HEK293 (cell line): ENCODE data around the gene CLTCL1.

Experiments
- CTCF ChIA-PET: fragments of 350-600 bp; formaldehyde crosslinking; extraction: SDS; loops from one replicate; lab custom pipeline; 2021; ENCODE audit warnings: antibody characterized with exemption; lab: Yijun Ruan, JAX
- POLR2A ChIA-PET: fragments of 300-600 bp; formaldehyde crosslinking; extraction: SDS; loops from one replicate; lab custom pipeline; 2020; ENCODE audit warnings: antibody characterized with exemption, inconsistent platforms; lab: Yijun Ruan, JAX
- H3K27ac ChIP-seq: fragments of 200-500 bp; sonication (Bioruptor generic); 2 replicates; pipeline ENCODE4 v1.5.1; 2014; ENCODE audit warnings: low read depth, low read length, control low read depth, inconsistent platforms; ENCODE audit errors: extremely low read depth
- H3K36me3 ChIP-seq, 2 experiments: fragments of 200-500 bp in 1 of 2; sonication (Bioruptor generic) in 1 of 2; 1 replicate in 1 of 2; 2 replicates in 1 of 2; pipeline ENCODE4 v1.5.1; 2014 to 2017; ENCODE audit warnings: inconsistent platforms in 2 of 2, low read length in 2 of 2; ENCODE audit not compliant: control insufficient read depth in 2 of 2, insufficient read depth in 1 of 2
- H3K4me1 ChIP-seq: fragments of 200-500 bp; sonication (Bioruptor generic); 2 replicates; pipeline ENCODE4 v1.5.1; 2014; ENCODE audit warnings: mild to moderate bottlenecking, low read length, inconsistent platforms; ENCODE audit not compliant: control insufficient read depth, insufficient read depth
- H3K4me3 ChIP-seq: 2 replicates; pipeline ENCODE4 v1.5.1; 2011; ENCODE audit warnings: low read depth, mild to moderate bottlenecking, control low read depth, low read length, moderate library complexity
- H3K9me3 ChIP-seq: fragments of 200-500 bp; sonication (Bioruptor generic); 2 replicates; pipeline ENCODE4 v1.5.1; 2014; ENCODE audit warnings: low read depth, low read length, inconsistent platforms; ENCODE audit not compliant: control insufficient read depth, insufficient read depth
- GLI4 ChIP-seq: fragments of 450-650 bp; formaldehyde crosslinking; IDR thresholded peaks from 2 replicates; pipeline ENCODE4 v1.5.1; 2016; ENCODE audit warnings: missing biosample characterization, missing genetic modification characterization
- HOXA7 ChIP-seq: sonication (generic); formaldehyde crosslinking; IDR thresholded peaks from 2 replicates; pipeline ENCODE4 v1.8.1; 2022; ENCODE audit warnings: missing genetic modification reagents, borderline replicate concordance
- KLF10 ChIP-seq: fragments of 450-650 bp; IDR thresholded peaks from 2 replicates; pipeline ENCODE4 v1.5.1; 2018; ENCODE audit warnings: missing biosample characterization, mild to moderate bottlenecking, missing genetic modification characterization
- KLF16 ChIP-seq: fragments of 450-650 bp; formaldehyde crosslinking; IDR thresholded peaks from 2 replicates; pipeline ENCODE4 v1.5.1; 2017; ENCODE audit warnings: missing biosample characterization, missing genetic modification characterization
- OVOL3 ChIP-seq: fragments of 450-650 bp; formaldehyde crosslinking; IDR thresholded peaks from 2 replicates; pipeline ENCODE4 v1.5.1; 2016; ENCODE audit warnings: missing biosample characterization, missing genetic modification characterization
- PRDM1 ChIP-seq: fragments of 450-650 bp; formaldehyde crosslinking; IDR thresholded peaks from 2 replicates; pipeline ENCODE4; 2016; ENCODE audit warnings: missing biosample characterization, missing genetic modification characterization
- YY2 ChIP-seq: fragments of 450-650 bp; formaldehyde crosslinking; IDR thresholded peaks from 2 replicates; pipeline ENCODE4 v1.5.1; 2016; ENCODE audit warnings: missing biosample characterization, missing genetic modification characterization
- ZBTB7A ChIP-seq: fragments of 450-650 bp; formaldehyde crosslinking; IDR thresholded peaks from 2 replicates; pipeline ENCODE4 v1.5.1; 2016; ENCODE audit warnings: low read depth, missing biosample characterization, missing genetic modification characterization
- ZFP37 ChIP-seq: fragments of 450-650 bp; formaldehyde crosslinking; IDR thresholded peaks from 2 replicates; pipeline ENCODE4 v1.5.1; 2016; ENCODE audit warnings: missing biosample characterization, missing genetic modification characterization
- ZFP69B ChIP-seq: fragments of 450-650 bp; formaldehyde crosslinking; IDR thresholded peaks from 2 replicates; pipeline ENCODE4 v1.5.1; 2016; ENCODE audit warnings: missing biosample characterization, missing genetic modification characterization
- ZNF114 ChIP-seq: fragments of 450-650 bp; formaldehyde crosslinking; IDR thresholded peaks from 2 replicates; pipeline ENCODE4 v1.5.0; 2017; ENCODE audit warnings: missing biosample characterization, missing genetic modification characterization
- ZNF132 ChIP-seq: fragments of 450-650 bp; formaldehyde crosslinking; IDR thresholded peaks from 2 replicates; pipeline ENCODE4 v1.5.1; 2017; ENCODE audit warnings: missing biosample characterization, missing genetic modification characterization, borderline replicate concordance
- ZNF133 ChIP-seq: fragments of 450-650 bp; formaldehyde crosslinking; IDR thresholded peaks from 2 replicates; pipeline ENCODE4 v1.5.1; 2016; ENCODE audit warnings: missing biosample characterization, missing genetic modification characterization
- ZNF184 ChIP-seq: fragments of 450-650 bp; IDR thresholded peaks from 2 replicates; pipeline ENCODE4 v1.5.1; 2018; ENCODE audit warnings: missing biosample characterization, mild to moderate bottlenecking, missing genetic modification characterization
- ZNF2 ChIP-seq: fragments of 450-650 bp; formaldehyde crosslinking; IDR thresholded peaks from 2 replicates; pipeline ENCODE4 v1.5.1; 2016; ENCODE audit warnings: missing biosample characterization, missing genetic modification characterization
- ZNF324 ChIP-seq: fragments of 450-650 bp; formaldehyde crosslinking; IDR thresholded peaks from 2 replicates; pipeline ENCODE4 v1.5.1; 2016; ENCODE audit warnings: missing biosample characterization, missing genetic modification characterization
- ZNF335 ChIP-seq: fragments of 450-650 bp; formaldehyde crosslinking; conservative IDR thresholded peaks from 2 replicates; pipeline ENCODE4 v1.5.1; 2016; ENCODE audit warnings: missing biosample characterization, missing genetic modification characterization
- ZNF350 ChIP-seq: fragments of 450-650 bp; formaldehyde crosslinking; IDR thresholded peaks from 2 replicates; pipeline ENCODE4 v1.5.0; 2017; ENCODE audit warnings: missing biosample characterization, mild to moderate bottlenecking, missing genetic modification characterization
- ZNF510 ChIP-seq: fragments of 450-650 bp; formaldehyde crosslinking; IDR thresholded peaks from 2 replicates; pipeline ENCODE4 v1.5.1; 2018; ENCODE audit warnings: mild to moderate bottlenecking, missing genetic modification characterization, missing biosample characterization; ENCODE audit not compliant: insufficient replicate concordance
- ZNF558 ChIP-seq: fragments of 450-650 bp; formaldehyde crosslinking; IDR thresholded peaks from 2 replicates; pipeline ENCODE4 v1.5.1; 2016; ENCODE audit warnings: missing biosample characterization, missing genetic modification characterization
- ZNF660 ChIP-seq: fragments of 450-650 bp; IDR thresholded peaks from 2 replicates; pipeline ENCODE4 v1.5.1; 2018; ENCODE audit warnings: missing biosample characterization, mild to moderate bottlenecking, missing genetic modification characterization
- ZNF701 ChIP-seq: fragments of 450-650 bp; formaldehyde crosslinking; IDR thresholded peaks from 2 replicates; pipeline ENCODE4 v1.5.1; 2016; ENCODE audit warnings: missing biosample characterization, missing genetic modification characterization
- ZSCAN16 ChIP-seq: fragments of 450-650 bp; formaldehyde crosslinking; IDR thresholded peaks from 2 replicates; pipeline ENCODE4 v1.5.1; 2016; ENCODE audit warnings: missing biosample characterization, missing genetic modification characterization
- ZSCAN23 ChIP-seq: fragments of 450-650 bp; formaldehyde crosslinking; IDR thresholded peaks from 2 replicates; pipeline ENCODE4 v1.5.1; 2016; ENCODE audit warnings: missing biosample characterization, missing genetic modification characterization
- TF ChIP-seq, protein P1 (sequence below): fragments of 450-650 bp; formaldehyde crosslinking; IDR thresholded peaks from 2 replicates; pipeline ENCODE4 v1.5.1; 2016; ENCODE audit warnings: missing biosample characterization, missing genetic modification characterization, borderline replicate concordance
- TF ChIP-seq, protein P2 (sequence below): fragments of 450-650 bp; formaldehyde crosslinking; IDR thresholded peaks from 2 replicates; pipeline ENCODE4 v1.5.1; 2016; ENCODE audit warnings: missing biosample characterization, missing genetic modification characterization
- TF ChIP-seq, protein P3 (sequence below): fragments of 450-650 bp; formaldehyde crosslinking; IDR thresholded peaks from 2 replicates; pipeline ENCODE4 v1.5.1; 2016; ENCODE audit warnings: missing biosample characterization, missing genetic modification characterization
- TF ChIP-seq, protein P4 (sequence below): fragments of 450-650 bp; formaldehyde crosslinking; IDR thresholded peaks from 2 replicates; pipeline ENCODE4 v1.5.1; 2017; ENCODE audit warnings: missing biosample characterization, missing genetic modification characterization
- TF ChIP-seq, protein P5 (sequence below): fragments of 450-650 bp; IDR thresholded peaks from 2 replicates; pipeline ENCODE4 v1.5.1; 2018; ENCODE audit warnings: missing biosample characterization, missing genetic modification characterization
- TF ChIP-seq, protein P6 (sequence below): fragments of 450-650 bp; formaldehyde crosslinking; IDR thresholded peaks from 2 replicates; pipeline ENCODE4 v1.5.1; 2017; ENCODE audit warnings: missing biosample characterization, missing genetic modification characterization

Gene CLTCL1

DNA sequence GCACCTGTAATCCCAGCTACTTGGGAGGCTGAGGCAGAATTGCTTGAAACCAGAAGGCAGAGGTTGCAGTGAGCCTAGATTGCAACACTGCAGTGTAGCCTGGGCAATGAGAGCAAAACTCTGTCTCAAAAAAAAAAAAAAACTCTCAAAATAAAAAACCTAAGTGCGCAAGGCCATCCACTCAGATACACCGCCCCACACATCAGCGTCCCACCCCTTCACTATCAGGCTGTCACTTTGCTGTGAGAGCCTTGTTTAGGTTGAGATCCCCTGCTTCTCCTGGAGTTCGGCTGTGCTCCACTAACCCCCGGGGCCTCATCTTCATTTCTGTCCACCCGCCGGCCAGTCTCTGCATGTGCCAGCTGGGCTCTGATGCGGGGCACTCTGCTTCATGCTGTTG is 125.1 kb downstream of the CLTCL1 start:
- no peak for TF ChIP-seq ZNF324 (tag by site-specific recombination)
- no peak for TF ChIP-seq OVOL3 (tag by site-specific recombination)
- no peak for TF ChIP-seq ZNF558
- no peak for TF ChIP-seq ZBTB7A
- TF ChIP-seq ZNF701, result no peak
- TF ChIP-seq ZNF350 (tag by site-specific recombination), result no peak
- TF ChIP-seq YY2 (tag by site-specific recombination), result no peak
- no peak for TF ChIP-seq ZNF335 (tag by site-specific recombination)
- TF ChIP-seq ZSCAN16 (tag by site-specific recombination), result no peak
- TF ChIP-seq ZNF2 (tag by site-specific recombination), result no peak
- no peak for TF ChIP-seq GLI4 (tag by site-specific recombination)
- TF ChIP-seq ZNF133 (tag by site-specific recombination), result no peak
- TF ChIP-seq, protein P1, sequence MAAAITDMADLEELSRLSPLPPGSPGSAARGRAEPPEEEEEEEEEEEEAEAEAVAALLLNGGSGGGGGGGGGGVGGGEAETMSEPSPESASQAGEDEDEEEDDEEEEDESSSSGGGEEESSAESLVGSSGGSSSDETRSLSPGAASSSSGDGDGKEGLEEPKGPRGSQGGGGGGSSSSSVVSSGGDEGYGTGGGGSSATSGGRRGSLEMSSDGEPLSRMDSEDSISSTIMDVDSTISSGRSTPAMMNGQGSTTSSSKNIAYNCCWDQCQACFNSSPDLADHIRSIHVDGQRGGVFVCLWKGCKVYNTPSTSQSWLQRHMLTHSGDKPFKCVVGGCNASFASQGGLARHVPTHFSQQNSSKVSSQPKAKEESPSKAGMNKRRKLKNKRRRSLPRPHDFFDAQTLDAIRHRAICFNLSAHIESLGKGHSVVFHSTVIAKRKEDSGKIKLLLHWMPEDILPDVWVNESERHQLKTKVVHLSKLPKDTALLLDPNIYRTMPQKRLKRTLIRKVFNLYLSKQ (tag by site-specific recombination), result no peak
- TF ChIP-seq ZFP69B, result no peak
- no peak for TF ChIP-seq PRDM1 (tag by site-specific recombination)
- TF ChIP-seq, protein P2, sequence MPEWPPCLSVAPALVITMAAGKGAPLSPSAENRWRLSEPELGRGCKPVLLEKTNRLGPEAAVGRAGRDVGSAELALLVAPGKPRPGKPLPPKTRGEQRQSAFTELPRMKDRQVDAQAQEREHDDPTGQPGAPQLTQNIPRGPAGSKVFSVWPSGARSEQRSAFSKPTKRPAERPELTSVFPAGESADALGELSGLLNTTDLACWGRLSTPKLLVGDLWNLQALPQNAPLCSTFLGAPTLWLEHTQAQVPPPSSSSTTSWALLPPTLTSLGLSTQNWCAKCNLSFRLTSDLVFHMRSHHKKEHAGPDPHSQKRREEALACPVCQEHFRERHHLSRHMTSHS (tag by site-specific recombination), result no peak
- TF ChIP-seq ZNF660 (tag by site-specific recombination), result no peak
- Histone ChIP-seq H3K4me1 (no peaks in the 10 kb centered on the region), H3K36me3 (no peaks in the 10 kb centered on the region), H3K9me3 (no peaks in the 10 kb centered on the region), H3K27ac (no peak overlapping the region), H3K4me3 (no peak overlapping the region)
- ChIA-PET CTCF (interaction anchor here (0.7 to 1.6 kb wide), 2 partner anchors 13 to 38 kb away, joined by 3 to 4 read pairs; partner anchors contain the start of gene SLC25A1), POLR2A (interaction anchor here (1.5 to 1.6 kb wide), 2 partner anchors 12 to 22 kb away, joined by 5 to 9 read pairs; partner anchors contain the start of genes ESS2 and SLC25A1)

DNA sequence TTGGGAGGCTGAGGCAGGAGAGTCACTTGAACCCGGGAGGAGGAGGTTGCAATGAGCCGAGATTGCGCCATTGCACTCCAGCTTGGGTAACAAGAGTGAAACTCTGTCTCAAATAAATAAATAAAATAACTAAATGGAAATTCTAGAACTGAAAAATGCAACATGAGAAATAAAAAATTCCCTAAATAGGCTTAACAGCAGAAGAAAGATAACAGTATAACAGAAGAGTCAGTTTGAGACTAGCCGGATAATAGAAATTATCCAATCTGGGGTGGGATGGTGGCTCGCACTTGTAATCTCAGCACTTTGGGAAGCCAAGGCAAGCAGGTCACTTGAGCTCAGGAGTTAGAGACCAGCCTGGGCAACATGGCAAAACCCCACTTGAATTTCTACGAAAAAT is 127.1 kb downstream of the CLTCL1 start:
- Histone ChIP-seq H3K27ac (no peak overlapping the region), H3K36me3 (no peaks in the 10 kb centered on the region), H3K9me3 (no peaks in the 10 kb centered on the region), H3K4me3 (no peak overlapping the region), H3K4me1 (no peaks in the 10 kb centered on the region)
- ChIA-PET CTCF (no interaction called here), POLR2A (interaction anchor here (0.7 kb wide), 1 partner anchor 132 kb away, joined by 3 read pairs; no protein-coding TSS in a partner anchor)
- TF ChIP-seq KLF16 (tag by site-specific recombination) (no peak), HOXA7 (CRISPR knock-in tag) (no peak), ZNF132 (tag by site-specific recombination) (no peak), ZNF184 (tag by site-specific recombination) (no peak), ZSCAN23 (no peak), ZNF324 (tag by site-specific recombination) (no peak), ZNF510 (tag by site-specific recombination) (no peak), KLF10 (tag by site-specific recombination) (no peak), ZNF114 (tag by site-specific recombination) (no peak), ZFP37 (no peak)
- TF ChIP-seq, protein P3, sequence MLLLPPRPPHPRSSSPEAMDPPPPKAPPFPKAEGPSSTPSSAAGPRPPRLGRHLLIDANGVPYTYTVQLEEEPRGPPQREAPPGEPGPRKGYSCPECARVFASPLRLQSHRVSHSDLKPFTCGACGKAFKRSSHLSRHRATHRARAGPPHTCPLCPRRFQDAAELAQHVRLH, result no peak
- TF ChIP-seq, protein P4, sequence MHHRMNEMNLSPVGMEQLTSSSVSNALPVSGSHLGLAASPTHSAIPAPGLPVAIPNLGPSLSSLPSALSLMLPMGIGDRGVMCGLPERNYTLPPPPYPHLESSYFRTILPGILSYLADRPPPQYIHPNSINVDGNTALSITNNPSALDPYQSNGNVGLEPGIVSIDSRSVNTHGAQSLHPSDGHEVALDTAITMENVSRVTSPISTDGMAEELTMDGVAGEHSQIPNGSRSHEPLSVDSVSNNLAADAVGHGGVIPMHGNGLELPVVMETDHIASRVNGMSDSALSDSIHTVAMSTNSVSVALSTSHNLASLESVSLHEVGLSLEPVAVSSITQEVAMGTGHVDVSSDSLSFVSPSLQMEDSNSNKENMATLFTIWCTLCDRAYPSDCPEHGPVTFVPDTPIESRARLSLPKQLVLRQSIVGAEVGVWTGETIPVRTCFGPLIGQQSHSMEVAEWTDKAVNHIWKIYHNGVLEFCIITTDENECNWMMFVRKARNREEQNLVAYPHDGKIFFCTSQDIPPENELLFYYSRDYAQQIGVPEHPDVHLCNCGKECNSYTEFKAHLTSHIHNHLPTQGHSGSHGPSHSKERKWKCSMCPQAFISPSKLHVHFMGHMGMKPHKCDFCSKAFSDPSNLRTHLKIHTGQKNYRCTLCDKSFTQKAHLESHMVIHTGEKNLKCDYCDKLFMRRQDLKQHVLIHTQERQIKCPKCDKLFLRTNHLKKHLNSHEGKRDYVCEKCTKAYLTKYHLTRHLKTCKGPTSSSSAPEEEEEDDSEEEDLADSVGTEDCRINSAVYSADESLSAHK (tag by site-specific recombination), result no peak
- TF ChIP-seq, protein P5, sequence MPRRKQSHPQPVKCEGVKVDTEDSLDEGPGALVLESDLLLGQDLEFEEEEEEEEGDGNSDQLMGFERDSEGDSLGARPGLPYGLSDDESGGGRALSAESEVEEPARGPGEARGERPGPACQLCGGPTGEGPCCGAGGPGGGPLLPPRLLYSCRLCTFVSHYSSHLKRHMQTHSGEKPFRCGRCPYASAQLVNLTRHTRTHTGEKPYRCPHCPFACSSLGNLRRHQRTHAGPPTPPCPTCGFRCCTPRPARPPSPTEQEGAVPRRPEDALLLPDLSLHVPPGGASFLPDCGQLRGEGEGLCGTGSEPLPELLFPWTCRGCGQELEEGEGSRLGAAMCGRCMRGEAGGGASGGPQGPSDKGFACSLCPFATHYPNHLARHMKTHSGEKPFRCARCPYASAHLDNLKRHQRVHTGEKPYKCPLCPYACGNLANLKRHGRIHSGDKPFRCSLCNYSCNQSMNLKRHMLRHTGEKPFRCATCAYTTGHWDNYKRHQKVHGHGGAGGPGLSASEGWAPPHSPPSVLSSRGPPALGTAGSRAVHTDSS (tag by site-specific recombination), result no peak
- TF ChIP-seq, protein P6, sequence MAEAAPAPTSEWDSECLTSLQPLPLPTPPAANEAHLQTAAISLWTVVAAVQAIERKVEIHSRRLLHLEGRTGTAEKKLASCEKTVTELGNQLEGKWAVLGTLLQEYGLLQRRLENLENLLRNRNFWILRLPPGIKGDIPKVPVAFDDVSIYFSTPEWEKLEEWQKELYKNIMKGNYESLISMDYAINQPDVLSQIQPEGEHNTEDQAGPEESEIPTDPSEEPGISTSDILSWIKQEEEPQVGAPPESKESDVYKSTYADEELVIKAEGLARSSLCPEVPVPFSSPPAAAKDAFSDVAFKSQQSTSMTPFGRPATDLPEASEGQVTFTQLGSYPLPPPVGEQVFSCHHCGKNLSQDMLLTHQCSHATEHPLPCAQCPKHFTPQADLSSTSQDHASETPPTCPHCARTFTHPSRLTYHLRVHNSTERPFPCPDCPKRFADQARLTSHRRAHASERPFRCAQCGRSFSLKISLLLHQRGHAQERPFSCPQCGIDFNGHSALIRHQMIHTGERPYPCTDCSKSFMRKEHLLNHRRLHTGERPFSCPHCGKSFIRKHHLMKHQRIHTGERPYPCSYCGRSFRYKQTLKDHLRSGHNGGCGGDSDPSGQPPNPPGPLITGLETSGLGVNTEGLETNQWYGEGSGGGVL (tag by site-specific recombination), result no peak
